ENCODE results near the gene ZNF662. TPM values are rescaled to one million over a fixed set of nuclear protein-coding genes. Genes with fewer than 3 reads are reported as not detected.
"Not testable (repeated sequence)": the region's sequence is repeated elsewhere in the genome, so short reads cannot be mapped to it uniquely, and the experiment has no call there.

Gene ZNF662
- total RNA-seq, 1 donor from 2014 or later: 0.30 TPM

DNA sequence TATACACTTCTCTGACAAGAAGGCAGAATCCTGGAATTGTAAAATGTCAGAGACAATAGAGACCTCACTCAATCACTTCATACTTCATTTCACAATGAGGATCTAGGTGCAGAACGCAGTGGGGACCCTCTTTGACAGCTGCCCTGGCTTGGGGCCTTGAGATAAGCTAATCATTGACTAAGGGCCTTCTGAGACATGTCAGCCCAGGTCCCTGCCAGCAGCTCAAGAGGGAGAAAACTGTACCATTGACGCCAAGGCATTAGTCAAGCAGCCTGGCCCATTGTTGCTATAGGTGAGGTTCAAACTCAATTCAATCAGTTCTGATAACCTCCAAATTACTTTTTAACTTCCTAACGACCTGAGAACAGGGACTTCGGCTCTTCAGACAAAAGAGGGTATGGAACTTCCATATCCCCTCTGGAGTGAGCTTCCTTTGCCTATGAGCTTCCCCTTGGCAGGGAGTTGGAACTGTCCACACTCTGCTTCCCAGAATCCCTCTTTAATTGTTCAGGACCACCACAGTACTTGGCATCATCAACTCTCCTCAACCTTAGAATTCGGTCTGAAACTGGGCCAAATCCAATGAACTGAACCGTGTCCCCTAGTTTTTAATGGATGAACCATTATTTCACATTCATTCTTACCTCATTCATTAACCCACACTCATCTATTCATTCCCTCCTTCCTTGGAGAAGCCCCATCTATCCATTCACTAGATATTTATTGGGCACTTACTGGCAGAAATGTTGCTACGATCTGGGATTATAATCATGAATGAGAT, 28.8 kb upstream of the ZNF662 start:
- H3K36me3 Mint-ChIP-seq (ENCODE audit: low read depth): no peaks in the 10 kb centered on the region
- peaks cover 12% of the 10 kb centered on the region for H3K27me3 Mint-ChIP-seq (ENCODE audit: low read depth)
- H3K9me3 Mint-ChIP-seq: no peaks in the 10 kb centered on the region
- no peak overlapping the region for H3K27ac Mint-ChIP-seq
- no peak for DNase-seq (ENCODE audit: low spot score)
- intact Hi-C loops (cut with micrococcal nuclease): no loop called here
- peaks cover 10% of the 10 kb centered on the region for H3K4me1 Mint-ChIP-seq (ENCODE audit: low read depth)
- no peak overlapping the region for H3K4me3 Mint-ChIP-seq (ENCODE audit: low read depth)

DNA sequence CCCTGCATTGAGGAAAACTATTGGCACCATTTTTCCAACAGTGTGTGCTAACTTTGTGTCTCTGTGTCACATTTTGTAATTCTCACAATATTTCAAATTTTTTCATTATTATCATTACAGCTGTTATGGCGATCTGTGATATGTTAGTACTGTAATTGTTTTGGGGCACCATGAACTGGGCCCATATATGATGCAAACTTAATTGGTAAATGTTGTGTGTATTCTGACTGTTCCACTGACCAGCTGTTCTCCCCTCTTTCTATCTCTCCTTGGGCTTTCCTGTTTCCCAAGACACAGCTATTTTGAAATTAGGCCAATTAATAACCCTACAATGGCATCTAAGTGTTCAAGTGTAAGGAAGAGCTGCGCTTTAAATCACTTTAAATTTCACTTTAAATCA, 28.1 kb upstream of the ZNF662 start:
- DNase-seq (ENCODE audit: low spot score): no peak
- Mint-ChIP-seq H3K4me3 (ENCODE audit: low read depth) (no peak overlapping the region), H3K27me3 (ENCODE audit: low read depth) (peaks cover 9% of the 10 kb centered on the region), H3K36me3 (ENCODE audit: low read depth) (no peaks in the 10 kb centered on the region), H3K27ac (no peak overlapping the region), H3K4me1 (ENCODE audit: low read depth) (peaks cover 10% of the 10 kb centered on the region), H3K9me3 (no peaks in the 10 kb centered on the region)
- intact Hi-C loops (cut with micrococcal nuclease): no loop called here

GRCh38 chr3:42880183-42880582, 25.8 kb upstream of the ZNF662 start:
- H3K4me1 Mint-ChIP-seq (ENCODE audit: low read depth): peaks cover 10% of the 10 kb centered on the region
- no peaks in the 10 kb centered on the region for H3K9me3 Mint-ChIP-seq
- no peaks in the 10 kb centered on the region for H3K36me3 Mint-ChIP-seq (ENCODE audit: low read depth)
- H3K27ac Mint-ChIP-seq: no peak overlapping the region
- peaks cover 11% of the 10 kb centered on the region for H3K27me3 Mint-ChIP-seq (ENCODE audit: low read depth)
- peak overlapping the region; percentile 83 for H3K4me3 Mint-ChIP-seq (ENCODE audit: low read depth)
- intact Hi-C loops (cut with micrococcal nuclease): no loop called here
- DNase-seq (ENCODE audit: low spot score): no peak

- H3K4me3 Mint-ChIP-seq (ENCODE audit: low read depth): peak overlapping the region; percentile 83
- peaks cover 10% of the 10 kb centered on the region for H3K4me1 Mint-ChIP-seq (ENCODE audit: low read depth)
- peak; percentile 85 for DNase-seq (ENCODE audit: low spot score)
- peaks cover 13% of the 10 kb centered on the region for H3K27me3 Mint-ChIP-seq (ENCODE audit: low read depth)
- no peaks in the 10 kb centered on the region for H3K36me3 Mint-ChIP-seq (ENCODE audit: low read depth)
- H3K27ac Mint-ChIP-seq: peak overlapping the region; percentile 77
- H3K9me3 Mint-ChIP-seq: no peaks in the 10 kb centered on the region
- intact Hi-C loops (cut with micrococcal nuclease): loop anchor here (1.0 kb wide), 3 partner anchors 50 to 243 kb away; no protein-coding TSS in a partner anchor
These were observed 25.1 kb upstream of the ZNF662 start for GRCh38 chr3:42880601-42881451.

- Mint-ChIP-seq H3K27me3 (ENCODE audit: low read depth) (peaks cover 14% of the 10 kb centered on the region), H3K4me1 (ENCODE audit: low read depth) (peaks cover 10% of the 10 kb centered on the region)
- H3K27ac Mint-ChIP-seq; H3K4me3 Mint-ChIP-seq (ENCODE audit: low read depth); intact Hi-C loops (cut with micrococcal nuclease); DNase-seq (ENCODE audit: low spot score); H3K9me3 Mint-ChIP-seq; H3K36me3 Mint-ChIP-seq (ENCODE audit: low read depth): not testable (repeated sequence)
These were observed 22.6 kb upstream of the ZNF662 start for GRCh38 chr3:42883251-42883930.

GRCh38 chr3:42884324-42884723, 21.6 kb upstream of the ZNF662 start:
- H3K4me1 Mint-ChIP-seq (ENCODE audit: low read depth): peaks cover 10% of the 10 kb centered on the region
- no peaks in the 10 kb centered on the region for H3K36me3 Mint-ChIP-seq (ENCODE audit: low read depth)
- no peak for DNase-seq (ENCODE audit: low spot score)
- peaks cover 16% of the 10 kb centered on the region for H3K27me3 Mint-ChIP-seq (ENCODE audit: low read depth)
- intact Hi-C loops (cut with micrococcal nuclease): no loop called here
- H3K4me3 Mint-ChIP-seq (ENCODE audit: low read depth): no peak overlapping the region
- H3K9me3 Mint-ChIP-seq: no peaks in the 10 kb centered on the region
- H3K27ac Mint-ChIP-seq: no peak overlapping the region

- H3K36me3 Mint-ChIP-seq (ENCODE audit: low read depth): no peaks in the 10 kb centered on the region
- no peak overlapping the region for H3K4me3 Mint-ChIP-seq (ENCODE audit: low read depth)
- intact Hi-C loops (cut with micrococcal nuclease): no loop called here
These were observed 19.6 kb upstream of the ZNF662 start for GRCh38 chr3:42886294-42886822.

GRCh38 chr3:42887084-42887483, 18.9 kb upstream of the ZNF662 start:
- H3K36me3 Mint-ChIP-seq (ENCODE audit: low read depth): no peaks in the 10 kb centered on the region
- intact Hi-C loops (cut with micrococcal nuclease): no loop called here
- H3K4me1 Mint-ChIP-seq (ENCODE audit: low read depth): peaks cover 6% of the 10 kb centered on the region
- no peak overlapping the region for H3K27ac Mint-ChIP-seq
- DNase-seq (ENCODE audit: low spot score): no peak
- H3K9me3 Mint-ChIP-seq: no peaks in the 10 kb centered on the region
- H3K27me3 Mint-ChIP-seq (ENCODE audit: low read depth): peaks cover 12% of the 10 kb centered on the region
- H3K4me3 Mint-ChIP-seq (ENCODE audit: low read depth): no peak overlapping the region

More at GRCh38 chr3:42886294-42886822, 19.6 kb upstream of the ZNF662 start:
- Mint-ChIP-seq H3K9me3 (no peaks in the 10 kb centered on the region), H3K4me1 (ENCODE audit: low read depth) (peaks cover 6% of the 10 kb centered on the region), H3K27me3 (ENCODE audit: low read depth) (peaks cover 12% of the 10 kb centered on the region), H3K27ac (no peak overlapping the region)
- no peak for DNase-seq (ENCODE audit: low spot score)

DNA sequence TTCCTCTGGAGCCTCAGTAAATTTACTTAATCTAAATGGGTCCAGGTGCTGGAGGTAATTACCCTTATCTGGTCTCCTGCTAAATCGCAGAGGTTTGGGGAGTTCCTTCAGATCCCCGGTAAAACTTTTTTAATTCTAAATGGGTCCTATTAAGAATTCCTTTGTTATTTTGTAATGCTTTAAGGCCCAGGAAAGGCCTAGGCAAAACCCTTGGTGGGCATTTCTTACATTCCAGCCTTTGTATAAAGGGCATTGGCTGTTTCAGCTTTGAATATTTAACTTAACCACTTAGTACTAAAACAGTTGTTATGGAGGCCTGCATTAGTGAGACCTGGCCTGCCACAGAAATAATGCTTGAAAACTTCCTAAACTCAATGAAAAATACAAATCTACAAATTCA, 14.9 kb upstream of the ZNF662 start:
- no peak for DNase-seq (ENCODE audit: low spot score)
- Mint-ChIP-seq H3K4me3 (ENCODE audit: low read depth) (no peak overlapping the region), H3K4me1 (ENCODE audit: low read depth) (peaks cover 12% of the 10 kb centered on the region), H3K9me3 (no peaks in the 10 kb centered on the region), H3K27me3 (ENCODE audit: low read depth) (peaks cover 9% of the 10 kb centered on the region), H3K36me3 (ENCODE audit: low read depth) (no peaks in the 10 kb centered on the region), H3K27ac (no peak overlapping the region)
- intact Hi-C loops (cut with micrococcal nuclease): no loop called here

DNA sequence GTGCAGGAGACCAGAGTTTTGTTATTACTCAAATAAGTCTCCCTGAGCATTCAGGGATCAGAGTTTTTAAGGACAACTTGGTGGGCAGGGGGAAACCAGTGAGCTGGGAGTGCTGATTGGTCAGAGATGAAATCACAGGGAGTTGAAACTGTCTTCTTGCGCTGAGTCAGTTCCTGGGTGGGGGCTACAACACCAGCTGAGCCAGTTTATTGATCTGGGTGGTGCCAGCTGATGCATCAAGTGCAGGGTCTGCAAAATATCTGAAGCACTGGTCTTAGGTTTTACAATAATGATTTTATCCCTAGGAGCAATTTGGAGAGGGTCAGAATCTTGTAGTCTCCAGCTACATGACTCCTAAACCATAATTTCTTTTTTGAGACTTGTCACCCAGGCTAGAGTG, 13.8 kb upstream of the ZNF662 start:
- no peak overlapping the region for H3K4me3 Mint-ChIP-seq (ENCODE audit: low read depth)
- H3K36me3 Mint-ChIP-seq (ENCODE audit: low read depth): no peaks in the 10 kb centered on the region
- no peak overlapping the region for H3K27ac Mint-ChIP-seq
- intact Hi-C loops (cut with micrococcal nuclease): no loop called here
- H3K9me3 Mint-ChIP-seq: no peaks in the 10 kb centered on the region
- peaks cover 12% of the 10 kb centered on the region for H3K4me1 Mint-ChIP-seq (ENCODE audit: low read depth)
- peaks cover 6% of the 10 kb centered on the region for H3K27me3 Mint-ChIP-seq (ENCODE audit: low read depth)
- DNase-seq (ENCODE audit: low spot score): no peak

DNA sequence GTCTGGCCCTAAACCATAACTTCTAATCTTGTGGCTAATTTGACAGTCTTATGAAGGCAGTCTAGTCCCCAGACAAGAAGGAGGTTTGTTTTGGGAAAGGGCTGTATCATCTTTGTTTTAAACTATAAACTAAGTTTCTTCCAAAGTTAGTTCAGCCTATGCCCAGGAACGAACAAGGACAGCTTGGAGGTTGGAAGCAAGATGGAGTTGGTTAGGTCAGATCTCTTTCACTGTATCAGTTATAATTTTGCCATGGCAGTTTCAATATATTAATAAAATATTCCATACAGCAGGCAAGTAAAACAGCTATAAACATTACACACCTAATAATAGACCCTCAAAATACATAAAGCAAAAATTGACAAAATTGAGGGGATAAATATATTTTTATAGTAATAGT, 13.1 kb upstream of the ZNF662 start:
- intact Hi-C loops (cut with micrococcal nuclease): no loop called here
- no peak overlapping the region for H3K27ac Mint-ChIP-seq
- no peak for DNase-seq (ENCODE audit: low spot score)
- H3K27me3 Mint-ChIP-seq (ENCODE audit: low read depth): peaks cover 4% of the 10 kb centered on the region
- no peaks in the 10 kb centered on the region for H3K36me3 Mint-ChIP-seq (ENCODE audit: low read depth)
- H3K4me1 Mint-ChIP-seq (ENCODE audit: low read depth): peaks cover 12% of the 10 kb centered on the region
- no peaks in the 10 kb centered on the region for H3K9me3 Mint-ChIP-seq
- no peak overlapping the region for H3K4me3 Mint-ChIP-seq (ENCODE audit: low read depth)

DNA sequence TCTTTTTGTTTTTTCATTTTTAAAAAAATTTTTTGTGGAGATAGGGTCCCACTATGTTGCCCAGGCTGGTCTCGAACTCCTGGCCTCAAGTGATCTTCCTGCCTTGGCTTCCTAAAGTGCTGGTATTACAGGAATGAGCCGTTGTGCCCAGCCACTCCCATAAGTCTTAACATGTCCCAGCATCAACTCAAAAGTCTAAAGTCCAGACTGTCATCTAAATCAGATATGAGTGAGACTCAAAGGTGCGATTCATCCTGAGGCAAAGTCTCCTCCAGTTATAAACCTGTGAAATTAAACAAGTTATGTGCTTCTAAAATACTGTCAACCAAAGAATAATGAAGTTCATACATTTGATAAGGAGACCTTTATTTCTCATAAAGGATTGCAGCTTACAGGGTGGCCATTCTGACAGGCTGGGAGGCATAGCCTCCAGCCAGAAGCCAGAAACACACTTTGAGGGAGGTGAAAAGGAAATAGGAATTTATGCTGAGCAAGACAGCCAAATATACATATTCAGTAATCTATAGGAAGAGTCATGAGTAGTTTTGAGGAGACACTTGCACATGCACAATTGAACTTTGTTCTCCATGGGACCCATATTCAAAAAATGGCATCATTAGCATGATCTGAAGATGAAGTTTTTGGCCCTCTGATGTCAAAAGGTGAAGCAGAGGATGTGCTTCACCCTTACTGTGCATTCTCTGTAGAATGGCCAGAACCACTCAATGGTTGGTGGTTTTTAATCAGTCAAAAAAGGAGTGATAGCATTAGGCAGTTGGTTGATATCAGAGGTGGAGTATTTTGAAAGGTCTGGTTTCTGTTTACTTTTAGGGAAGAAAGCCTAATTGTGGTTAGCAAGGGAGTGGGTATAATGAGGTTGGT, 11.0 kb upstream of the ZNF662 start:
- Mint-ChIP-seq H3K36me3 (ENCODE audit: low read depth) (no peaks in the 10 kb centered on the region), H3K4me3 (ENCODE audit: low read depth) (no peak overlapping the region), H3K9me3 (no peaks in the 10 kb centered on the region), H3K27me3 (ENCODE audit: low read depth) (no peaks in the 10 kb centered on the region), H3K27ac (no peak overlapping the region), H3K4me1 (ENCODE audit: low read depth) (peaks cover 12% of the 10 kb centered on the region)
- intact Hi-C loops (cut with micrococcal nuclease): no loop called here
- DNase-seq (ENCODE audit: low spot score): no peak

Measured in activated T-helper 2 cell treated with anti-CD3 and anti-CD28 coated beads, Interferon-gamma antibody, Interleukin-2, Interleukin-4, amounts not matched to agents 10 μg/mL and 5 μg/mL and 100 μg/mL, durations not matched to agents 14 hours and 24 hours and 36 hours (primary cell).